GOT3 (cell line): Measurements from ENCODE around the gene UBC.
"Not testable (repeated sequence)": the region's sequence is repeated elsewhere in the genome, so short reads cannot be mapped to it uniquely, and the experiment has no call there.

Source experiments
- DNase-seq: peaks from one replicate; lab custom pipeline; 2025; ENCODE audit warnings: mixed read lengths; lab: John Stamatoyannopoulos, UW

The UBC gene

DNA sequence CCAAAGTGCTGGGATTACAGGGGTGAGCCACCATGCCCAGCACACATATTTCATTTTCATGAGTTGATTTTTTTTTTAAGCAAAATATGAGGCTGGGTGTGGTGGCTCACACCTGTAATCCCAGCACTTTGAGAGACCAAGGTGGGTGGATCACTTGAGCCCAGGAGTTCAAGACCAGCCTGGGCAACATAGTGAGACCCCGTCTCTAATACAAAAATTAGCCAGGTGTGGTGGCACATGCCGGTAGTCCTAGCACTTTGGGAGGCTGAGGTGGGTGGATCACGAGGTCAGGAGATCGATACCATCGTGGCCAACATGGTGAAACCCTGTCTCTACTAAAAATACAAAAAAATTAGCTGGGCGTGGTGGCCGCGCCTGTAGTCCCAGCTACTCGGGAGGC is 17.1 kb upstream of the UBC start:
- not testable (repeated sequence) for DNase-seq

- no peak for DNase-seq
Observed at GRCh38 chr12:124930586-124930985, 16.1 kb upstream of the UBC start.

GRCh38 chr12:124929649-124930419 is 15.4 kb upstream of the UBC start:
- no peak for DNase-seq

- no peak for DNase-seq
Observed at GRCh38 chr12:124928912-124929530, 14.6 kb upstream of the UBC start.

- no peak for DNase-seq
Observed at GRCh38 chr12:124928095-124928911, 13.9 kb upstream of the UBC start.

- no peak for DNase-seq
Observed at GRCh38 chr12:124927201-124928094, 13.0 kb upstream of the UBC start.

DNA sequence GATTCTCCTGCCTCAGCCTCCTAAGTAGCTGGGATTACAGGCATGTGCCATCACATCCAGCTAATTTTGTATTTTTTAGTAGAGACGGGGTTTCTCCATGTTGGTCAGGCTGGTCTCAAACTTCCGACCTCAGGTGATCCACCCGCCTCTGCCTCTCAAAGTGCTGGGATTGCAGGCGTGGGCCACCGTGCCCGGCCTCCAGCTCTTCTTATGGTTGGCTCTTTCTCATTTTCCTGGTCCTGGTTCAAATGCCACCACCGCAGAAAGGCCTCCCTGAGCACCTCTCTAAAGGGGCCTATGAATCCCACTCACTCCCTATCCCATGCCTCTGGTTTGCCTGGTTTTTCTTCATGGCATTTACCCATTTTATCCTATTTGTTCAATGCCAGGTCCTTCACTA is 11.3 kb upstream of the UBC start:
- not testable (repeated sequence) for DNase-seq

DNA sequence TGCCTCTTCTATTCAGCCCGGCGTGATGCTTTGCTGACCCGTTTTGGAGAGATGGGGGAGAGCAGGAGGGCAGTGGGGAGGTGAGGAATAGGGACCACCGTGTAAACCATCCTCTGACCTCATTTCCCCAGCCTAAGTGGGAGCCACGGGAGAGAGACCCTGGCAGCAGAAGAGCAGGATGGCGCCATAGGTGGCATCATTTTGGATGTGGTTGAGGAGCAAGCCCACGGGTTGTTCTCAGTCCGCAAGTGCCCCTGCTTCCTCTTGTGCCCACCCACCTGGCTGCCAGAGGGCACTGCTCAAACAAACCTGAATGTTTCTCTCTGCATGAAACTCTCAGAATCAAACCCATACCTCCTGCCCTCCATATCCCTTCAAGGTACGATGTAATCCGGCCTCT is 10.7 kb upstream of the UBC start:
- DNase-seq: no peak

DNA sequence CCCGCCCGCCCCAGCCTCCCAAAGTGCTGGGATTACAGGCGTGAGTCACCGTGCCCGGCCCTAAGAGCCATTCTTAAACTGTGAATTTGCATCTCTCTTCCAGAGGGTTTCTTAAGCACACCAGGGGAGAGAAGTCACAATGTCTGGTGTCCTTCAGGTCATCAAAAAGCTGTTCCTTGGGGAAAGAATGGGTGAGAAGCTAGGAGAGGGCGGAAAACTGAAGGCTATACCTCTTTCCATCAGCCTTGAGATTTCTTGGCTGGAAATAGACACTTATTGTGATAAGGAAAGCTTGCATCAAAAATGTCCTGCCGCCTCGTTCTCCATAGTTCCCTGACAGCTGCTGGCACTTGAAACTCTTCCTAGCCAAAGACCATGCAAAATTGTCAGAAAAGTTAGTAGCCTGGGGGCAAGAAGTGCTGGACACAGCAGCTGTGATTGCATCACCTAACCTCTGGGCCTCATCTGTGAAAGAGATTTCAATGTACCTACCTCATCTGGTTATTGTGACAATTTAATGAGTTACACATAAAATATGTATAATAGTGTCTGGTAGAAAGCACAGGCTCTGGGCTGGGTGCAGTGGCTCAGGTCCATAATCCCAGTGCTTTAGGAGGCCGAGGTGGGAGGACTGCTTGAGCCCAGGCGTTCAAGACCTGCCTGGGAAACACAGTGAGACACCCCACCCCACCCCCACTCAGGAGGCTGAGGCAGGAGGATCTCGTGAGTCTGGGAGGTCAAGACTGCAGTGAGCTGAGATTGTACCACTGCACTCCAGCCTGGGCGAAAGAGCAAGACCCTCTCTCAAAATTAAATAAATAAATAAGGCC is 9.7 kb upstream of the UBC start:
- no peak for DNase-seq

DNA sequence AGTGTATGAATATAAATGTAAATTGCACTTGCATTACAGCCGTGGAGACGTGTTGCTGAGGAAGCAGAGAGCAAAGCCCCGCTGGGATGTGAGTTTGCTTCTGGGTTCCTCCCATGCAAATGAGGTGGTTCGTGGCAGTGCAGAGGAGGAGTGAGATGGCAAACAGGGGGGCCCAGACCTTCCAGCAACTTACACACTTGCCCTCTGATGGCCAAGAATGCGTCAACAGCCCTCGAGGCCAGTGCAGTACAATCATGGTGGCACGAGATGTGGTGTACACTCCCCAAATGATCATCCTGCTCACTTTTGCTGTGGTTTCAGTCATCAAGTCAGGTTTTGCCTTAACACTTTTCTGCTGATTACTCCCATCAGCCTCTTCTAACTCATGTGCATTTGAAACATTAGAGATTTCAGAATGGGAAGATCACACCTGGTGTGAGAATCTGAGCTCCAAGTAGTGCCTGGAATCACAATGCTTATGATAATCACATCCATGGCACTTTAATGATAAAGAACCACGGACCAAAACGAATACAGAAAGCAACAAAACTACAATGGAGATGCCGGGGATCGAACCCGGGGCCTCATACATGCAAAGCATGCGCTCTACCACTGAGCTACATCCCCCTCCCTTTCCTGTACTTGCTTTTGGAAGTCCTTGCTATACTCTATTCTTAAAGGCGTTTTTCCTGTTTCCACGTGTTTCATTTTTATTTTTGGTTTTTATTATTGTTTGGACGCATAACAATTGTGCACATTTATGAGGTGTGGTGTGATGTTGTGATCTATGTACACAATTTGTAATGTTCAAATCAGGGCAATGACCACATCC is 7.0 kb upstream of the UBC start:
- DNase-seq: no peak

GRCh38 chr12:124920353-124920935 is 6.0 kb upstream of the UBC start:
- no peak for DNase-seq

- DNase-seq: no peak
Observed at GRCh38 chr12:124919521-124920352, 5.3 kb upstream of the UBC start.

DNA sequence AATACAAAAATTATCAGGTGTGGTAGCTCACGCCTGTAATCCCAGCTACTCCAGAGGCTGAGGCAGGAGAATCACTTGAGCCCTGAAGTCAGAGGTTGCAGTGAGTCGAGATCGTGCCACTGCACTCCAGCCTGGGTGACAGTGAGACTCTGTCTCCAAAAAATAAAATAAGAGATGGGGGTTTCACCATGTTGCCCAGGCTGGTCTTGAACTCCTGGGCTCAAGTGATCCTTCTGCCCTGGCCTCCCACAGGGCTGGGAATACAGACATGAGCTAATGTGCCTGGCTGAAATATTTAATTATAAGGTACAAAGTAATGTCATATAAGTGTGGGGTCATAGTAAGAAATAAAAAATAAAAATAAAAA is 4.2 kb upstream of the UBC start:
- DNase-seq: not testable (repeated sequence)

GRCh38 chr12:124917841-124918621 is 3.6 kb upstream of the UBC start:
- DNase-seq: no peak

GRCh38 chr12:124917135-124917840 is 2.8 kb upstream of the UBC start:
- no peak for DNase-seq

DNA sequence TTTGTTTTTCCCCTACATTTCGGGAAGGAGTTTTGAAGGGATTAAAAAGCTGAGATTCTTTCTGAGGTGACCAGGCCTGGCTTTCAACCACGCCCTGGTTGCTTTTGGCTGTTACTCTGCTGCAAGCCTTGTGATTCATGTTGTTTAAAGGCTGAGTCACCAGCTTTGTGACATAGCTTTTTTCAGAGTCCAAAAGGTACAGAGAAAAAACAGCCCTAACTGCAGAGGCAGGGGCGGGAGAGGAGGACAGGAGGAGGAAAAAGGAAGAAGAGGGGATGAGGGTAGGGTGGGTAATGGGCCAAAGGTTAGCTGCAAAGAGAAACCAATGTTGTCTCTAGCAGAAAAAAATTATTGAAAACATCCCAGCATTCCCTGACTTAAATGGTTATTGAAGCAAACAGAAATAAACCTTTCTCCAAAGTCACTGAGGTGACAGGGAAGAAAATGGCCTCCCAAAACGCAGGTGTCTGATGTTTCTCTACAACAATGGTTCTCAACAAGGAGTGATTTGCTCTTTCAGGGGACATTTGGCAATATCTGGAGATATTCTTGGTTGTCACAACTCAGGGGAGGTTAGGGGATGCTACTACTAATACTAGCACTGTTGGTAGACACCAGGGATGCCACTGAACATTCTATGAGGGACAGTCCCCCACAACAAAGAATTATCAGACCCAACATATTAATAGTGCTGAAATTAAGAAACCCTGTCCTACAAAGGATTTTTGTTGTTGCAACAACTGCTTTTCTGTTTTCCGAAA is 2.1 kb upstream of the UBC start:
- no peak for DNase-seq
